Measurements from ENCODE around the gene KLHL21.

KLHL21 gene

DNA sequence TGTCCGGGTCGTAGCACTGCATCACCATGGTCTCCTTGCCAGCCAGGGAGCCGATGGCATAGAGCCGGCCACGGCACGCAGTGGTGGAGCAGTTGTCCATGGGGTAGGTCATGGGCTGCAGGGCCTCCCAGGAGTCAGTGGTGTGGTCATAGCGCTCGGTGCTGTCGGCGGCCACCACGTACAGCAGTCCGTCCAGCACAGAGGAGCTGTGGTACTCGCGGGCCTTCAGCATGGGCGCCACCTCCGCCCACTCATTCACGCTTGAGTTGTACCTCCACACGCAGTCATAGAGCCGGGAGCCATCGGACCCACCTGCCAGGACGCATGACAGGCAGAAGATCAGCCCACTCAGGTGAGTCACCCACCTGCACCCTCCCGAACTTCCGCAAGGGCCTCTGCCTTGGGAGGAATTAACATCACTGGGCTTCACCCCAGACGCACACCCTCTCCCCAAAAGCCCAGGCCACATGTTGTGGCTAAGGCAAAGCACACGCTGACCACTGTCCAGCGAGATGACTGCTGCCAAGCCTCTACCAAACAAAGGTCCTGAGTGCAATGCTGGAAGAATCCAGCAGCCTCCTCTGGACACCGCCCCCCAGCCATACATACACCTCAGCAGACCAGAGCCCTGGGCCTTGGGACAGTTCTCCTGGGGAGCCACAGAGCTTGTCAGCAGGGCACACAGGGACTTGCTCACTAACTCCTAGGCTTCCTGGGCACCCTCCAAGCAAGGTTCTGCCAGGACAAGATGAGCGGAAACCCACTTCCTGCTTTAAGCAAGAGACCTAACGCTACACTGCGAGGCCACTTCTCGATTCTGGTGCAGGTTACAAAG lies 3.3 kb downstream of the KLHL21 start:
- DNase-seq: no peak

DNA sequence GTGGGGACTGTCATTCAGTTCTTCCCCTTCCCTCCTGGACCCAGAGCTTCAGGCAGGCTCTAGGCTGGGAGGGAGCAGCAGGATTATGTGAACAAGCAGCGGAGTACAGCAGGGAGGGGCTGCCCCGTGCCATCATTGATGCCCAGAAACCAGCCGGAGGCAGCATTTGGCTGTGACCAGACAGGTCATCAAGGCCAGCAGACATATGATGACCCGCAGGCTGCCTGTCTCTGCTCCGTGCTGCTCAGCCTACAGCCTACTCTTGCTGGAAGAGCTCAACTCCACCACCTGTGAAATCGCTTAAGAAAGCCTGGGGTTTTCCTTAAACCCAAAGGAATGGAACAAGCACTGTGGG lies 4.9 kb downstream of the KLHL21 start:
- DNase-seq: no peak

DNA sequence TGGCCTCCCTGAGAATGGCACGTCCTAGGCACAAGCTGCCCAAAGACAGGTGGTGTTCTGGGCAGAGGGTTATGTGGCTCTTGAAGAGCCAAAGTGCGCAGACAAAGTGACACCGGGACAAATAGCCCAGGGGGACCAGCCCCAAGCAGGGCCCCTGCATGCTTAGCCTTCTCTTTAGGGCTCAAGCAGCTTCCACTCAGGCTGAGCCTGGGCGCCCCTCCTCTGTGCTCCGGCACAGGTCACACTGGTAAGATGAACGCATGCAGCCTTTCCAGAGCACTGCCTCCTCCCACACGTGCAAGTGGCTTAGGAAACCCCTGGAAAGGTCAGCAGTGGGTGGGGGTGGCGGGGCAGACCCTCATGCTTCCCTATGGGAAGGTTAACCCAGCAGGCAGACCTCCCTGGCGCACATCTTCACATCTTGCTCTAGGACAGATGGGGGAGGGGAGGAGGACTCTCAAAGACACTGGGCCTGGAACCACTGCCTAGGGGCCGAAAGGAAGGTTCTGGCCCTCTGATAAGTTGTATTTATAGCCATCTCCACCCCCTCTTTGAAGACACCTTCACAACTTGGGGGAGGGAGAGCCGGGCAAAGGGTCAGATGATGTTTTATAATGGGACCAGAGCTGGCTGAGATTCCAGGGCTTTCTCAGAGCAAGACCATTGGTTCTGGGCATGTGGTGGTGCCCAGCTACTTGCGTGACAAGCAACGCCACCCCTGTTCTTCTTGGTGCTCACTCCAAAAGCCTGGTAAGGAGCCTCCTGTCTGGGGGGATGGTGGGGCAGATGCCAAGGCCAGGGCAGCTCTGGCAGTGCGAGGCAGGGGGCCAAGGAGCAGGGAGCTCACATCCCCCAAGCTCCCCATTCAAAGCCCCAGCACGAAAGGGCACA lies 5.5 kb downstream of the KLHL21 start:
- no peak for DNase-seq

DNA sequence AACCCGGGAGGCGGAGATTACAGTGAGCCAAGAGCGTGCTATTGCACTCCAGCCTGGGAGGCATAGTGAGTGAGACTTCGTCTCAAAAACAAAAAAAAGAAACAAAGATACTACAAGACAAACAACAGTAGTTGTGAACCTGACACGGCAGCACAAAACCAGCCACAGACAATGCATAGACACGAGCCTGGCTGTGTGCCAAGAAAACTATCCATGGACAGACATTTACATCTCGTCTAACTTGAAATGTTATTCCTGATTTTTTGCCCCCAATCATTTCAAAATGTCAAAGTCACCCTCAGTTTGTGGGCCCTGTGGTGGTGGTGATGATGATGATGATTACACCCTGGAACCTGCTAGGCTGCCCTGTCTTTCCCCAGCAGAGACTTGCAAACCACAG lies 6.3 kb downstream of the KLHL21 start:
- DNase-seq: no peak

GRCh38 chr1:6594977-6595740 lies 7.5 kb downstream of the KLHL21 start:
- no peak for DNase-seq

- DNase-seq: no peak
Measured at GRCh38 chr1:6593810-6594209, 8.9 kb downstream of the KLHL21 start.

GRCh38 chr1:6592865-6593593 lies 9.6 kb downstream of the KLHL21 start:
- no peak for DNase-seq

- no peak for DNase-seq
Measured at GRCh38 chr1:6592441-6592840, 10.2 kb downstream of the KLHL21 start.

- no peak for DNase-seq
Measured at GRCh38 chr1:6591644-6592043, 11.0 kb downstream of the KLHL21 start.

DNA sequence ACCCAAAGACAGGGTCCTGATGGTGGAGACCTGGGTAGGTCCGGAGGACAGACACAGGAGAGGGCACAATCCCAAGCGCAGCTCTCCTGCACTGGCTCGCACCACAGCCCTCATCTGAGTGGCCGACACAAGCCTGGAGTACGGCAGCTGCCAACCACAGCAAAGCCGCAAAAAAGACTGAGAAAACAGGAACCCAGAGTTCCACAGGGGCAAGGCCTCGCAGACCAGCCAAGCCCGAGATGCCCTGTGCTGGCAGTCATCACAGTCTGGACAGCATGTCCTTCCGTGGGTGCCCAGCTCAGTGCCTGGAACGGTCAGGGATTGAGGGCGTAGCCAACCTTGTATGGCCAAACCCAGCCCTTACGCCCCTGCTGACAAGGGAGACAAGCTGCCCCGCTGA lies 11.4 kb downstream of the KLHL21 start:
- DNase-seq: no peak

DNA sequence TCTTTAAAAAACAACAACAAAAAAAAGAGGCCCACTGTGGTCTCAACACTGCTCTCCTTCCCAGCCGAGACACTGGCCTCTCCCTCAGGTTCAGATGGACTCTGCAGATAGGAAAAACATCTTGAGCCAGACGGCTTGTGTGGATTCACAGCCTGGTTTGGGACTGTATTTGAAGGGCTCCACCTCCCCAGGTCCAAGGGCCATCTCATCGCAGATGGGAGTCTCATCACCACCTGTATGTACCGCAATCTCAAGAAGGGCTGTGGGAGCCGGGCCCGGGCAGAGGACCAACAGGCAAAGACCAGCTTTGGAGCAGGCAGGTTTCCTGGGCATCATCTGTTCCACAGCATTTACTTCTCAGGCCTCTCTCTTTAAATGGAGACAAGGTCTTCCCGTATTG lies 12.6 kb downstream of the KLHL21 start:
- no peak for DNase-seq

- DNase-seq: no peak
Measured at GRCh38 chr1:6588893-6589520, 13.7 kb downstream of the KLHL21 start.

- no peak for DNase-seq
Measured at GRCh38 chr1:6588128-6588892, 14.4 kb downstream of the KLHL21 start.

DNA sequence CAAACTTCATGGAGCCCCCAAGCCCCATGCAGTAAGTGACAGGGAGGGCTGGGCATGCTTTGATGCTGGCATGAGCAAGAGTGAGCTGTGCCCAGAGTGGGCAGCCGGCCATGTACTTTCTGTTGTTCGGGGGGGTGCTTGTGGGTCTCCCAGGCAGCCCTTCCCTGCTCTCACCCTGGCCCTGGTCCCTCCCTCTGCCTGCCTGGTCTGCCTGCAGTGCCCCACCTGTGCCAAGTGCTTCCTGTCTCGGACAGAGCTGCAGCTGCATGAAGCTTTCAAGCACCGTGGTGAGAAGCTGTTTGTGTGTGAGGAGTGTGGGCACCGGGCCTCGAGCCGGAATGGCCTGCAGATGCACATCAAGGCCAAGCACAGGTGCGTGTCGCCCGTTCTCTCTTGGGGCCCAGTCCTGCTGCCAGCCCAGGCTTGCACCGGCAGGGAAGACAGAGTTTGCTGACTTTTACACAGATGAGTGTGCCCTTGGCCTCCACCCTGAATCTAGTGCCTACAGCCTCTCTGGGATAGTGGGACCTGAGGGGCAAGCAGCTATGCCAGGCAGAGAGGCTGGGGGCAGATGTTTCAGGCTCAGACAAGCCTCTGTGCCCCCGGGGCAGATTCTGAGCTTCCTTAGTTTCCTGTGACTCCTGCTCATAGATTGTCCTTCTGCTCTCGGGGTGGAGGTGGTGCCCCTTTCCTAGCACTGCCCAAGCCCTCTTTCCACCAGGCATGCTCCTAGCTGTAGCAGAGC lies 15.2 kb downstream of the KLHL21 start:
- DNase-seq: no peak

GRCh38 chr1:6586404-6586816 lies 16.3 kb downstream of the KLHL21 start:
- no peak for DNase-seq

DNA sequence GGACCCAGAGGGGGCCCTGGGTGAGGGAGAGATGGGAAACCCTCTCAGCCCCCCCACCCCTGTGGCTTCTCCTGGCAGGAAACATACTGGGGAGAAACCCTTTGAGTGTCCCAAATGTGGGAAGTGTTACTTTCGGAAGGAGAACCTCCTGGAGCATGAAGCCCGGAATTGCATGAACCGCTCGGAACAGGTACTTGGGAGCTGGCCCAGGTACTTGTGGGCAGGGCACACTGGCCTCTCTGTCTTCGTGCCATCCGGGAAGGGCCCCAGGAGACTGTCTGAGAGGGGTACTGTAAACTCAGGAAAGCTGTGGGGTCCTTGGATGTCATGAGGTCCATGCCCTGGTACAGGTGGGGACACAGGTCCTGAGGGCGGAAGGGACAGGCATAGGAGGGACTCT lies 16.8 kb downstream of the KLHL21 start:
- no peak for DNase-seq

DNA sequence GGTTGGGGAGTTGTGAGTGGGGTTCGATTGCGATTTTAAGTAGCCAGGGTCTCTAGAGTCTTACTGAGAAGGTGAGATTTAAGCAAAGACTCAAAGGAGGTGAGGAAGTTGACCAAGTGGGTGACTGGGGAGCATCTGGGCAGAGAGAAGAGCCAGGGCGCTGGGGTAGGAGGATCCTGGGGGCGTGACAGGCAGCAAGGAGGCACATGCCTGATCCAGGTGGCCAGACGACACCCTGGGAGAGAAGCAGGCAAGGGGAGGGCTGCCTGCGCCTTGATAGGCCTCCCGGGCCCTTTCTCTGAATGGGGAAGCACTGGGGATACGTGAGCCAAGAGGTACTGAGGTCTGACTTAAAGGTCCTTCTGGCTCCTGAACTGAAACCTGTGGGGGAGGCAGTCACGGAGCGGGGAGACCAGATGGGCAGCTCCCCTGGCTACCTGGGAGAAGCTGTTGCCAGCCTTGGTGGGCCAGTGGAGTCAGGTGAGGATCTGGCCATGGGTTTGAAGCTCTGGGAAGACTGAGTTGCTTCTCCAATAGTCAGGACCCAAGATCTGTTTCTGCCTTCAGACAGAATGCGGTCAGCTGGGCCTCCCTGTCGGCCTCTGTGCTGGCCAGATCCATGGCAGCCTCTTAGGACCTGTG lies 17.5 kb downstream of the KLHL21 start:
- DNase-seq: no peak

- no peak for DNase-seq
Measured at GRCh38 chr1:6584126-6585080, 18.3 kb downstream of the KLHL21 start.

DNA sequence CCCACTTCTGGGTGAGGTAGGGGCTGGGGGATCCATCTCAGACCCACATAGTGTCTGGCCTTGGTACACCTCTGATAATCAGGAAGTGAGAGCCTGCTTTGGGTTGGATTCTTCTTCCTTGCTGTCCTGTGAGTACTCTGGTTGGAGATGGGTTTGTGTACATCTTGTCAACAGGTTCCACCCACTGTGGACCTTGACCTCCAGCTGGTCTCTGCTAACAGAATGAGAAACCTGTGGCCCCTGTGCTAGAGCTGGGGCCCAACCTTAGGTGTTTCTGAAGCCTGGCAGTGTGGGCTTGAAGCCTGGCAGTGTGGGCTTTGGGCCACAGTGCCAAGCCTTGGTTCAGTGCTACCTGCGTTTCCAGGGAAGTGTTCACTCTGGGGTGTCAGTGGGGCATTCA lies 20.3 kb downstream of the KLHL21 start:
- DNase-seq: no peak

Measured in GOT3 (cell line).